Psoas muscle (tissue), 8 donors: Measurements from ENCODE around the gene ARHGEF16. TPM values are rescaled to one million over a fixed set of nuclear protein-coding genes. Genes with fewer than 3 reads are reported as not detected.

Source experiments
- ATAC-seq, 4 donors: fragments of 200-7000 bp; cut with Tn5 transposase; one replicate each; pipeline ENCODE4 v1.9.1; 2020; ENCODE audit warnings: moderate library complexity in 3 of 4, mild to moderate bottlenecking in 2 of 4
- DNase-seq, 2 donors: peaks; one replicate each; pipeline ENCODE4 v3.0.0-alpha.2; 2020
- H3K27ac ChIP-seq: fragments of 200-600 bp; one replicate; pipeline ENCODE4 v1.8.0; 2022
- H3K27me3 ChIP-seq, 3 donors: fragments of 200-600 bp in 1 of 3; one replicate each; pipeline versions ENCODE4 v1.6.1 to v1.8.0; 2013 to 2022; ENCODE audit warnings: low read length in 2 of 3, mild to moderate bottlenecking in 2 of 3, moderate library complexity in 1 of 3; ENCODE audit not compliant: insufficient read depth in 3 of 3
- H3K36me3 ChIP-seq, 2 donors: fragments of 200-600 bp in 1 of 2; one replicate each; pipeline versions ENCODE4 v1.6.1 to v1.8.0; 2013 to 2022; ENCODE audit warnings: low read depth in 1 of 2, mild to moderate bottlenecking in 1 of 2, moderate library complexity in 1 of 2; ENCODE audit not compliant: insufficient read depth in 1 of 2
- H3K4me1 ChIP-seq: fragments of 200-600 bp; one replicate; pipeline ENCODE4 v1.8.0; 2022
- H3K4me3 ChIP-seq: fragments of 200-600 bp; one replicate; pipeline ENCODE4 v1.8.0; 2022; ENCODE audit warnings: mild to moderate bottlenecking
- H3K9me3 ChIP-seq: fragments of 200-600 bp; one replicate; pipeline ENCODE4 v1.8.0; 2022
- WGBS, 3 donors: extraction: QIAGEN DNeasy Blood & Tissue Kit; methylation state at CpG; one replicate each; pipeline versions ENCODE4 v1.1.6 to v1.1.7; 2013; 5-methylcytosine and 5-hydroxymethylcytosine counted together
- intact Hi-C, 2 donors: fragments of 100-400 bp; cut with DNase I; formaldehyde crosslinking; loops; one replicate each; pipeline versions ENCODE4 v1.11.0 to v1.14.2; 2022
- polyA plus RNA-seq, 3 donors: library from polyadenylated mRNA; stranded (reverse); fragments of 200-250 nt; gene quantifications; one replicate each; pipeline ENCODE4 v1.2.3, GENCODE V29; 2013
- total RNA-seq, 4 donors: library from RNA; stranded (reverse); fragmentation: NEBNext Ultra II Directional in 2 of 4; extraction: Animal tissue kit (Norgen Biotek cat#: 25700) in 2 of 4; gene quantifications; one replicate each; pipeline versions ENCODE4 v1.2.1 to v1.2.4, GENCODE V29; 2021 to 2023
- TF ChIP-seq, protein P1 (sequence below): fragments of 200-600 bp; IDR thresholded peaks from one replicate; pipeline ENCODE4 v1.8.0; 2022; ENCODE audit warnings: antibody characterized with exemption
- donor health status: healthy with polysubstance abuse.
- donor health status: DM: no; HTN: no; CAD: no; lungs with moderate emphysema.
- donor health status: Bipolar disorder and iron deficiency.
- donor health status: healthy.
- donor health status: DM: yes; HTN: yes; CAD: no.
- donor health status: DM: no; HTN: no; CAD: no.
- donor health status: DM: no; HTN: no; CAD: no.
- donor health status: DM: yes; HTN: yes; CAD: no.

Gene ARHGEF16
- total and polyA plus RNA-seq, 7 donors: 0.29 to 0.56 (median 0.51) TPM

DNA sequence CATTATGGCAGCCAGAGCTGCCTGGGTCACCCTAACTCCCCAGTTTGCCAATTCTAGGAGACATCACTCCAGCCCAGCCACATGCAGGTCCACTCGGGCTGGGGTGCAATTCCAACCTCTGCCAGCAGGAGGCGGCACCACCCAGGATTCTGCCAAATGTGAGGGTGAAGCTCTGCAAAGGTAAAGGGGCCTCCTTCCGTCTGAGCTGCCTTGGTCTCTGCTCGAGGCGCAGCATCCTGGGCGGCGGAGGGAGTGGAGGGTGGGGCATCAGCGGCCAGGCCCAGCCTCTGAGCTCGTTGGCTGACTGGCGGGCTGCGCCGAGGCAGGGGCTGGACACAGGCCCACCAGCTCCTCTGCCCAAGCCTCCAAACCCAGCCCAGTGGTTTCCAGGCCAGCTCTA lies 63.8 kb downstream of the ARHGEF16 start:
- 82 to 87% (median 83%) methylated on average over 12 of the region's 12 CpGs for WGBS, 3 donors
- DNase-seq (no peak), ATAC-seq (no peak)
- no peaks in the 10 kb centered on the region for H3K36me3 ChIP-seq
- no peak overlapping the region for H3K27ac ChIP-seq
- peaks cover 3% of the 10 kb centered on the region for H3K4me1 ChIP-seq
- H3K9me3 ChIP-seq: no peaks in the 10 kb centered on the region
- TF ChIP-seq, protein P1, sequence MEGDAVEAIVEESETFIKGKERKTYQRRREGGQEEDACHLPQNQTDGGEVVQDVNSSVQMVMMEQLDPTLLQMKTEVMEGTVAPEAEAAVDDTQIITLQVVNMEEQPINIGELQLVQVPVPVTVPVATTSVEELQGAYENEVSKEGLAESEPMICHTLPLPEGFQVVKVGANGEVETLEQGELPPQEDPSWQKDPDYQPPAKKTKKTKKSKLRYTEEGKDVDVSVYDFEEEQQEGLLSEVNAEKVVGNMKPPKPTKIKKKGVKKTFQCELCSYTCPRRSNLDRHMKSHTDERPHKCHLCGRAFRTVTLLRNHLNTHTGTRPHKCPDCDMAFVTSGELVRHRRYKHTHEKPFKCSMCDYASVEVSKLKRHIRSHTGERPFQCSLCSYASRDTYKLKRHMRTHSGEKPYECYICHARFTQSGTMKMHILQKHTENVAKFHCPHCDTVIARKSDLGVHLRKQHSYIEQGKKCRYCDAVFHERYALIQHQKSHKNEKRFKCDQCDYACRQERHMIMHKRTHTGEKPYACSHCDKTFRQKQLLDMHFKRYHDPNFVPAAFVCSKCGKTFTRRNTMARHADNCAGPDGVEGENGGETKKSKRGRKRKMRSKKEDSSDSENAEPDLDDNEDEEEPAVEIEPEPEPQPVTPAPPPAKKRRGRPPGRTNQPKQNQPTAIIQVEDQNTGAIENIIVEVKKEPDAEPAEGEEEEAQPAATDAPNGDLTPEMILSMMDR: peak; percentile 62
- intact Hi-C loops: no loop called here
- no peaks in the 10 kb centered on the region for H3K27me3 ChIP-seq
- no peak overlapping the region for H3K4me3 ChIP-seq

DNA sequence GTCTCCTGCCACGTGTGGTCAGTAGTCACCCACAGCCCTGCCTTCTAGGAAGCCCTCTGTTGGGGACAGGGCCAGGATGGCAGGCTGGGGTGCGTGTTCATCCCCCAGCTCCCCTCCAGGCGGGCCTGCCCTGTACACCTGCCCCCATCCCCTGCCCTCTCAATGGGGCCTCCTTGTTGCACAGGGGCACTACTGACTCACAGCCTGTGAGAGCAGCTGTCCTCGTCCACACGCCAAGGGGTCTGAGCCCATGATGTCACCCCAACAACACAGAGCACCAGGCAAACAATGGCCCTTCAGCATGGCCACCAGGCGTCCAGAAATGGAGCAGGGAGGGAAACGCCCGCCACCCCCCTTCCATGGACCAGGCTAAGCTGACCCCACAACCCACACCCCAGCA lies 64.3 kb downstream of the ARHGEF16 start:
- Histone ChIP-seq H3K9me3 (no peaks in the 10 kb centered on the region), H3K4me1 (peaks cover 3% of the 10 kb centered on the region), H3K36me3 (no peaks in the 10 kb centered on the region), H3K27me3 (no peaks in the 10 kb centered on the region), H3K27ac (no peak overlapping the region), H3K4me3 (no peak overlapping the region)
- TF ChIP-seq, protein P1: no peak
- ATAC-seq (no peak), DNase-seq (no peak)
- intact Hi-C loops: no loop called here
- 74 to 88% (median 81%) methylated on average over 8 of the region's 8 CpGs for WGBS, 3 donors

DNA sequence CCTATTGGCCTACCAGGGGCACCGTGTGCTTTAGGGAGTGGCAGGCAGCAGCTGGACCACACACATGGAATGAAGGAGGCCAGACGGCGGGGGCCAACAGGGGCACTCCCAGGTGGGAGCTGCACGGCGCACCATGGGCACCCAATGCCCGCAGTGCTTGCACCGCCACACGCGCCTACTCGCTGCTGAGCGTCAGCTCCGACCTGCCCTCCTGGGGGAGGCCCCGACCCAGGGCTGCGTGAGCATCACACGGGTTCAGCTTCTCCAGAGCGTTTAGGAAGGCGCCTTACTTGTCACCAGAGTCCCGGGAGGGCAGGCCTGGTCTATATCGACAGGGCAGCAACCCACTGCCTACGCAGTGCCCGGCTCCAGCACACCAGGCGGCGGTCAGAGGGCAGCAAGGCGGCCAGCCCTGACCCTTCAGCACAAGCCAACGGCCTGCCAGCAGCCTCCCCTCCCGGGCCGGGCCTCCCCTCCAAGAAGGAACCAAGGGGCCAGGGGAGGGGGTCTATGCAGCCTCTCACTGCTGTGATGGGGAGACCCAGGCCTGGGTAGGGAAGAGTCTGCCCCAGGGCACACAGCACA lies 64.9 kb downstream of the ARHGEF16 start:
- no peak for DNase-seq
- ATAC-seq: no peak
- no peaks in the 10 kb centered on the region for H3K9me3 ChIP-seq
- H3K36me3 ChIP-seq: no peaks in the 10 kb centered on the region
- no peaks in the 10 kb centered on the region for H3K27me3 ChIP-seq
- intact Hi-C loops: no loop called here
- no peak overlapping the region for H3K27ac ChIP-seq
- TF ChIP-seq, protein P1: no peak
- 92 to 95% (median 93%) methylated on average over 25 to 27 of the region's 27 CpGs for WGBS, 3 donors
- peaks cover 3% of the 10 kb centered on the region for H3K4me1 ChIP-seq
- no peak overlapping the region for H3K4me3 ChIP-seq

DNA sequence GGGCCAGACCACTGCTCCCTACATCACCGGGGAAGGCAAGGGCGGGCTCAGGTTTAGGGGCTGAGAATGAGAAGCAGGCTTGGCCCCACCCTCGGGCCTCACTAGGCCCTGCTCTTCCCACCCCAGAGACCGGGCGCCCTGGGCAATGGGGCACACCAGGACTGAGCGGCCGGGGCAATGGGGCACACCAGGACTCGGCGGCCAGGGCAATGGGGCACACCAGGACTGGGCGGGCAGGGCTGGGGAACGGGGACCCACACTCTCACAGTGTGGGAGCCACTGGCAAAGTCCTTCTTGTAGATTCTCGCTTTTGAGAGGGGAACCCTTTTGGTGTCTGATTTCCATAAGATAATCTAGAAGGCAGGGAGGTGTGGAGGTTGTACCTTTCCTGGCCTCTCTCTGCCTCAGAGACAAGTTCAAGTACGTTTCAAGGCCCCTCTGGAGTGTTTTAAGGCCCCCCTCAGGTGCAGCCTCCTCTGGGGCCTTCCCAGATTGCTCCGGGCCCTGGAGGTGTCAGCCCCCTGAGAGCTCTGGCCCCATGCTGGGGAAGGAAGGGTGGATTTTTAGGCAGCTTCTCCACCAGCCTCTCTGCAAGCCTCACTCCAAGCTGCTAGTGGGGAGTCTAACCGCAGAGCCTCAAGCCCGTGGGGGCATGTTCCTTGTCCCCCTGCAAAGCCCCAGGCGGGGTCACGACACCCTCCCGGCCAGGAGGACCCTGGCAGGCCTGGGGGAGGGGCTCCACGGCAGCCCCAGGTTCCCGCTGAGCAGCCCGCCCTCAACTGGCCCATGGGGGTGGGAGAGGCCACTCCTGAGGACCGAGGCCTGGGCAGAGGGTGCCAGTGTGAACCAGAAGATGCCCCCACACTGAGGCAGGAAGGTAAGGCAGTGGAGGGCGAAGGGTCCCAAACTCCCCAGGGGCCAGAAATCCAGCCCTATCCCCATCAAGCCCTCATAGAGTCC lies 66.2 kb downstream of the ARHGEF16 start:
- H3K36me3 ChIP-seq: no peaks in the 10 kb centered on the region
- DNase-seq: no peak
- no peak overlapping the region for H3K27ac ChIP-seq
- ATAC-seq: no peak
- intact Hi-C loops: no loop called here
- WGBS, 3 donors: 90 to 93% (median 92%) methylated on average over 23 to 24 of the region's 24 CpGs
- peaks cover 3% of the 10 kb centered on the region for H3K4me1 ChIP-seq
- no peaks in the 10 kb centered on the region for H3K27me3 ChIP-seq
- H3K4me3 ChIP-seq: no peak overlapping the region
- TF ChIP-seq, protein P1: no peak
- no peaks in the 10 kb centered on the region for H3K9me3 ChIP-seq
